Bronchial epithelial cell (primary cell): Measurements from ENCODE around the gene FAM163A. TPM values are rescaled to one million over a fixed set of nuclear protein-coding genes. Genes with fewer than 3 reads are reported as not detected.

Experiments used
- DNase-seq: peaks from one replicate; pipeline ENCODE4 v3.0.0-alpha.2; 2010; ENCODE audit warnings: low read depth
- FAIRE-seq: peaks from 2 replicates; lab custom pipeline; 2011; peaks lifted over from hg19 to GRCh38; lab: Jason Lieb, UNC
- H3K27me3 ChIP-seq: 2 replicates; pipeline ENCODE4 v1.5.1; 2011; ENCODE audit warnings: low read length; ENCODE audit not compliant: control insufficient read depth, insufficient read depth
- H3K36me3 ChIP-seq: 2 replicates; pipeline ENCODE4 v1.5.1; 2011; ENCODE audit warnings: low read length; ENCODE audit not compliant: control insufficient read depth, insufficient read depth
- H3K4me3 ChIP-seq: 2 replicates; pipeline ENCODE4 v1.5.1; 2011; ENCODE audit warnings: mild to moderate bottlenecking, low read depth, low read length, control low read depth
- CTCF ChIP-seq: IDR thresholded peaks from 2 replicates; pipeline ENCODE4 v1.5.1; 2011; ENCODE audit warnings: mild to moderate bottlenecking, moderate library complexity, low read length, control low read depth, inconsistent platforms; ENCODE audit not compliant: insufficient read depth, severe bottlenecking
- total RNA-seq: library from RNA; depleted of rRNA; stranded (reverse); fragments of >200 nt; gene quantifications from 2 replicates; pipeline ENCODE4 v1.2.1, GENCODE V29; 2014

FAM163A gene
- total RNA-seq, 1 donor from 2014 or later, result not detected

DNA sequence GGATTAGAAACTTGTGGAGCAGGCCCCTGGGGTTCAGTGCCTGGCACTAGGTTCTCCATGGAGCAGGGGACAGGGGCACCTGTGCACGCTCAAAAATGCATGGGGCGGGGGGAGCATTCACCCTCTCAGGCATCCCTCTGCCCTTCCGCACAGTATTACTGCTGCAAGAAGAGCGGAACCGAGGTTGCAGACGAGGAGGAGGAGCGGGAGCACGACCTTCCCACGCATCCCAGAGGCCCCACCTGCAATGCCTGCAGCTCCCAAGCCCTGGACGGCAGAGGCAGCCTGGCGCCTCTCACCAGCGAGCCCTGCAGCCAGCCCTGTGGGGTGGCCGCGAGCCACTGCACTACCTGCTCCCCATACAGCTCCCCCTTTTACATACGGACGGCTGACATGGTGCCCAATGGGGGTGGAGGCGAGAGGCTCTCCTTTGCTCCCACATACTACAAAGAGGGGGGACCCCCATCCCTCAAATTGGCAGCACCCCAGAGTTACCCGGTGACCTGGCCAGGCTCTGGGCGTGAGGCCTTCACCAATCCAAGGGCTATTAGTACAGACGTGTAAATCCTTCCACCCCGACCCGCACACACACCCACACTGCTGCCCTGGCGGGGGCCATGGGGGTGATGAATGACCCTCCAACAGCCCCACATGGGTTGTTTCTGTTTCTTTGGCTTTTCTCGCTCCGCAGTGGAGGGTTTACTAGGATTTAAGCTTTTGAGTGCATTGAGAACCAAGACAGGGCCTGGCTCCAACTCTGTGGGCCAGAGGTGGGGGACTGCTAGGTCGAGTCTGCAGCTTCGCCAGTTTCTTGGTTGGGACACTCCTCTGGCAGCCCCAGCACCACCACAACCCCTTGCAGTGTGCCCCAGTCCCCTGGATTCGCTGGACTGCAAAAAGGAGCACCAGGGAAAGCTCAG, 70.8 kb downstream of the FAM163A start:
- Histone ChIP-seq H3K36me3 (no peaks in the 10 kb centered on the region), H3K4me3 (no peak overlapping the region), H3K27me3 (peaks cover 5% of the 10 kb centered on the region)
- FAIRE-seq (no peak), DNase-seq (no peak)
- TF ChIP-seq CTCF, result no peak

DNA sequence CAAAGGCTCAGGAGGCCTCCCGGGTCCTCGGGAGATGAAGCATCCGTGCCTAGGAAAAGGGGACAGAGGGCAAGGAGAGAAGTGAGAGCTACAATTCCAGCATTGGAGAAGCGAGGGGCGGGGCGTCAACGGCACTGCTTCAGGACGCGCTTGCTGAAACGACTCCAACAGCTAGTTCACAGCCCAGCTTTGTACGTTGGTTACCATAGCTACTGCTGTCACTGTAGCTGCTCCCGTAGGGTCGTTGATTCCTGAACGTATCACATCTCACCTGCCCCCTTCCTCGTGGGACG, 71.4 kb downstream of the FAM163A start:
- H3K36me3 ChIP-seq, result no peaks in the 10 kb centered on the region
- H3K4me3 ChIP-seq, result peak overlapping the region; percentile 33
- TF ChIP-seq CTCF, result no peak
- H3K27me3 ChIP-seq, result peaks cover 5% of the 10 kb centered on the region
- DNase-seq (no peak), FAIRE-seq (no peak)

DNA sequence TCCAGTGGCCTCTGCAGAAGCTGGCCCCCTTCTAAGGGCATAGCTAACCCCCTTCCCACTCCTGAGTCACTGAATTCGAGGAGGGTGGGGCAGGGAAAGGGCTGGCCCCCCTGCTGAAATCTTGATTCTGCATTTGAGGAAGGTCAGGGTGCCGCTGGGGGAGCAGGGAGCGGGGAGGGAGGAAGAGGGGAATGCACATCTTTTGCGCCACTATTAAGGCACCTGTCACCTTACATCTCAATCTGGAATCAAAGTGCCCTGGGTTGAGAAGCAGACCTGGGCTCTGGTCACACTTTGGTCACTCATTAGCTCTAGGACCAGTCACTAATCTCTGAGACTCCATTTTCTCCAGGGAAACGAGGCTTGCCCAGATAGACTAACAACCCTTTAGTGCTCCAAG, 72.5 kb downstream of the FAM163A start:
- no peak for FAIRE-seq
- Histone ChIP-seq H3K27me3 (peaks cover 5% of the 10 kb centered on the region), H3K4me3 (no peak overlapping the region), H3K36me3 (no peaks in the 10 kb centered on the region)
- TF ChIP-seq CTCF, result no peak
- no peak for DNase-seq

DNA sequence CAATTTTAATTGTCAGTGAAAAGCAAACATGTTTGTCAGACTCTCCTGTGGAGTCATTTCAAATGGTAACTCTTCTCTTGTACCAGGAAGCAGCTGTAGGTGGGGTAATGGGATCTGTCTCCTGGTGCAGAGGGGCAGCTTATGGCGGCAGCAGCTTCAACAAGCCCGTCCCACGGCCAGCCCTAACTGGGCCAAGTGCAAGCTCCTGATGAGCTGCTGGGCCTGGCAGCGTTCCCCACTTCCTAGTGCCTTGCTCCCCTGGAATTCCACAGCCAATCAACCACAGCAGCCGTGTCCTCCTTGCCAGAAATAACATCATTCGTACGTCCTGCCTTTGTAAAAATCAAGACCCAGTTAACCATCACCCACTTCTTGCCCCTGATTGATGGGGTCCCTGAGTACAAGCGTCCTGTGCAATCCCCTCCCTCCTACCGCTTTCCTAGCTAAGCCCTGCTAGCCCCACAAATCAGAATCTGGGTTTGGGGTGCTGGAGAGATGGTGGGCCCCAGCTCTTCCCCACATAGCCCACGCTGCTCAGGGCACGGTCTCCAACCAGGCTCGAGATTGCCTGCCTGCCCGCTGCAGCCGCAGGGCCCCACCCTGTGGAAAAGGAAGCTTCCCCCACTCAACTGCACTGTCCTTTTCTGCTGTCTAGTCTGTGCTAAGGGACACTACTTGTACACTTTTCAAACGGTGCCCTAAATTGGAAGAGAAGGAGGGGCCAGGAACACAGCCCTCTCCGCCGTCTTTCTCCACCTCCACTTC, 73.3 kb downstream of the FAM163A start:
- no peak overlapping the region for H3K4me3 ChIP-seq
- peaks cover 5% of the 10 kb centered on the region for H3K27me3 ChIP-seq
- TF ChIP-seq CTCF, result no peak
- DNase-seq (no peak), FAIRE-seq (no peak)
- H3K36me3 ChIP-seq, result no peaks in the 10 kb centered on the region

DNA sequence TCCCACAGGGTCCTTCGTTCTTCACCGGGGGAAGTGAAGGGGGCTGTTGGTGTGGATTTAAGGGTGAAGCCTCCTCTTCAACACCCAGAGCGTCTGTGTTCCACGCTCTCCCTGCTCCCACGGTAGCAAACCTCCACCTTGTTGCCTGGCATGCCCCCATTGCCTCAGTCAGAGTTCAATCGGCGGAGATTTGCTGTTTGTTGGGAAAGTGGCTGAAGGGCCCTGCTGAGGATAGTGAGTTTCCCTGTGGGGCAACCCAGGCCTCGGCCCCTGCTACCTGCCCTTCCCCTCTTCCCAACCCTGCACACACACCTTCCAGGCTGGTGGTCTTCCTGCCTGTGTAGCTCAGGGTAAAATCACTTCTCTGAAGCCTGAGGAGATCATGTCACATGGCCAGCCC, 74.0 kb downstream of the FAM163A start:
- Histone ChIP-seq H3K4me3 (no peak overlapping the region), H3K36me3 (no peaks in the 10 kb centered on the region), H3K27me3 (peaks cover 5% of the 10 kb centered on the region)
- TF ChIP-seq CTCF, result no peak
- FAIRE-seq (no peak), DNase-seq (no peak)
